ENCODE data around the gene P2RY12.

The P2RY12 gene

GRCh38 chr3:151425627-151426340 lies 41.2 kb upstream of the P2RY12 start:
- no peak for TF ChIP-seq ZFX (IDR thresholded peaks at IDR 0.05; ENCODE audit: borderline replicate concordance)
- TF ChIP-seq CTCF (IDR thresholded peaks at IDR 0.05) = peak; percentile 41
- H3K27ac ChIP-seq = no peak overlapping the region

GRCh38 chr3:151423091-151423490 lies 38.5 kb upstream of the P2RY12 start:
- TF ChIP-seq CTCF (IDR thresholded peaks at IDR 0.05) (no peak), ZFX (IDR thresholded peaks at IDR 0.05; ENCODE audit: borderline replicate concordance) (no peak)
- H3K27ac ChIP-seq = no peak overlapping the region

- TF ChIP-seq CTCF (IDR thresholded peaks at IDR 0.05) = no peak
- no peak for TF ChIP-seq ZFX (IDR thresholded peaks at IDR 0.05; ENCODE audit: borderline replicate concordance)
- H3K27ac ChIP-seq = no peak overlapping the region
These were observed 37.4 kb upstream of the P2RY12 start for GRCh38 chr3:151421938-151422337.

GRCh38 chr3:151419806-151420205 lies 35.3 kb upstream of the P2RY12 start:
- H3K27ac ChIP-seq = no peak overlapping the region
- no peak for TF ChIP-seq ZFX (IDR thresholded peaks at IDR 0.05; ENCODE audit: borderline replicate concordance)
- no peak for TF ChIP-seq CTCF (IDR thresholded peaks at IDR 0.05)

- TF ChIP-seq CTCF (IDR thresholded peaks at IDR 0.05) = no peak
- TF ChIP-seq ZFX (IDR thresholded peaks at IDR 0.05; ENCODE audit: borderline replicate concordance) = no peak
- no peak overlapping the region for H3K27ac ChIP-seq
These were observed 30.7 kb upstream of the P2RY12 start for GRCh38 chr3:151415289-151415688.

GRCh38 chr3:151412989-151413388 lies 28.4 kb upstream of the P2RY12 start:
- TF ChIP-seq CTCF (IDR thresholded peaks at IDR 0.05) (no peak), ZFX (IDR thresholded peaks at IDR 0.05; ENCODE audit: borderline replicate concordance) (no peak)
- no peak overlapping the region for H3K27ac ChIP-seq

- TF ChIP-seq CTCF (IDR thresholded peaks at IDR 0.05) = no peak
- TF ChIP-seq ZFX (IDR thresholded peaks at IDR 0.05; ENCODE audit: borderline replicate concordance) = no peak
- no peak overlapping the region for H3K27ac ChIP-seq
These were observed 26.5 kb upstream of the P2RY12 start for GRCh38 chr3:151410891-151411559.
